HCT116 (cell line): Measurements from ENCODE around the gene RIPOR3.

Source experiments
- ATF3 ChIP-seq: IDR thresholded peaks from 2 replicates; pipeline ENCODE4 v1.6.1; 2012
- CBX3 ChIP-seq: IDR thresholded peaks from 2 replicates; pipeline ENCODE4 v1.6.1; 2012; ENCODE audit warnings: low read depth
- CTCF ChIP-seq, 3 experiments: fragments of 200-600 bp in 1 of 3; sonication (generic) in 1 of 3; IDR thresholded peaks in 2 of 3; conservative IDR thresholded peaks in 1 of 3; 2 replicates each; pipeline ENCODE4 v1.5.1; 2012 to 2017; ENCODE audit warnings: low read depth in 2 of 3, low read length in 2 of 3, antibody characterized with exemption in 1 of 3, borderline replicate concordance in 1 of 3, control low read depth in 1 of 3, mild to moderate bottlenecking in 1 of 3, mixed read lengths in 1 of 3, mixed run types in 1 of 3, moderate library complexity in 1 of 3; ENCODE audit not compliant: insufficient read depth in 1 of 3
- ELF1 ChIP-seq: IDR thresholded peaks from 2 replicates; pipeline ENCODE4 v1.6.1; 2012; ENCODE audit warnings: low read depth, borderline replicate concordance
- EZH2phosphoT487 ChIP-seq: fragments of 200-600 bp; IDR thresholded peaks from 2 replicates; pipeline ENCODE4 v1.6.1; 2018; ENCODE audit warnings: antibody characterized with exemption, borderline replicate concordance
- JUND ChIP-seq: IDR thresholded peaks from 2 replicates; pipeline ENCODE4 v1.6.1; 2012
- POLR2A ChIP-seq: IDR thresholded peaks from 2 replicates; pipeline ENCODE4 v1.7.0; 2011; ENCODE audit warnings: borderline replicate concordance; ENCODE audit not compliant: insufficient read depth, insufficient read length; ENCODE audit errors: extremely low read depth
- POLR2AphosphoS5 ChIP-seq: IDR thresholded peaks from 2 replicates; pipeline ENCODE4 v1.6.1; 2011; ENCODE audit warnings: mild to moderate bottlenecking, low read depth, low read length, moderate library complexity
- RAD21 ChIP-seq: IDR thresholded peaks from 2 replicates; pipeline ENCODE4 v1.6.1; 2012; ENCODE audit warnings: low read depth, mild to moderate bottlenecking

- TF ChIP-seq EZH2phosphoT487 = no peak
- TF ChIP-seq CTCF (IDR thresholded peaks at IDR 0.05 in 2 of 3, conservative IDR thresholded peaks at IDR 0.05 in 1 of 3; ENCODE audit: borderline replicate concordance in 1 of 3, insufficient read depth in 1 of 3, low read depth in 2 of 3, low read length in 2 of 3) = no peak
- TF ChIP-seq POLR2A = no peak
- no peak for TF ChIP-seq CBX3
- TF ChIP-seq RAD21 = no peak
- no peak for TF ChIP-seq ATF3
- no peak for TF ChIP-seq ELF1
- TF ChIP-seq POLR2AphosphoS5 = no peak
- no peak for TF ChIP-seq JUND
Observed at GRCh38 chr20:50704971-50705370, 13.6 kb upstream of the RIPOR3 start.
